ENCODE results near the gene GALR3.

DNA sequence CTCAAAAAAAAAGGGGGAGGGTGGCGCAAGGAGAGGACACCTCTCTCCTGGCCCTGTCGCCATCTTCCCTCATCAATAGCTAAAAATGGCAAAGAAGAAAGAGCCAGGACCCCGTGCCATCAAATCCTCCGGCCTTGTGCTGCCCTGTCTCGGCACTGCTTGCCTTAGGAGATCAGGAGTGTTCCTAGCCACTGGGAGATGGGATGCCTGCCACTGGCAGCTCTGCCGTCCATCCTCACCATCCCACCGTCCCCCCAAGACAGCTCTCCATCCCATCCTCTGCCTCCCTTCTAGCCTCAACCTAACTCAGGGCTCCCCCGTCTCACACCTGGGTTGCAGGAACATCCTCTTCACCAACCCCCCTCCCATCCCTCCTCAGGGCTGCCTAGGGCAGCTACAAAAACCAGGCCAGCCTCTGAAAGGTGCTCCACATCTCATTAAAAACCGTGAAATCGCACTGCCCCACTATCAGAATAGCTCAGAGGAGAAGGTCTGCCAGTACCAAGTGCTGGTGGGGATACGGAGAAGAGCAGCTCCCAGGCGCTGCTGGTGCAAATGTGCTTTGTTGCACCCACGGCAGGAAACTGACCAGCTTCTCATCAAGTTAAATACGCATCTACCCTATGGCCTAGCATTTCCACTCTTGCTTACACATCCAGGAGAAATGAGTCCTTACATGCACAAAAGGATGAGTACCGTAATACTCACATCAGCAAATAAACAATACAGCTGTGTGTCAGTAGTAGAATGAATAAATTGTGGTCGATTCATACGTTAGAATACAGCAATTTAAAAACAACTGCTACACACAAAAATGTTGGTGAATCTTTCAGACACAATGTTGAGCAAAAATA lies 47.2 kb upstream of the GALR3 start:
- TF ChIP-seq POLR2AphosphoS5 (IDR thresholded peaks at IDR 0.05; ENCODE audit: low read depth, low read length): no peak
- TF ChIP-seq, protein P1, sequence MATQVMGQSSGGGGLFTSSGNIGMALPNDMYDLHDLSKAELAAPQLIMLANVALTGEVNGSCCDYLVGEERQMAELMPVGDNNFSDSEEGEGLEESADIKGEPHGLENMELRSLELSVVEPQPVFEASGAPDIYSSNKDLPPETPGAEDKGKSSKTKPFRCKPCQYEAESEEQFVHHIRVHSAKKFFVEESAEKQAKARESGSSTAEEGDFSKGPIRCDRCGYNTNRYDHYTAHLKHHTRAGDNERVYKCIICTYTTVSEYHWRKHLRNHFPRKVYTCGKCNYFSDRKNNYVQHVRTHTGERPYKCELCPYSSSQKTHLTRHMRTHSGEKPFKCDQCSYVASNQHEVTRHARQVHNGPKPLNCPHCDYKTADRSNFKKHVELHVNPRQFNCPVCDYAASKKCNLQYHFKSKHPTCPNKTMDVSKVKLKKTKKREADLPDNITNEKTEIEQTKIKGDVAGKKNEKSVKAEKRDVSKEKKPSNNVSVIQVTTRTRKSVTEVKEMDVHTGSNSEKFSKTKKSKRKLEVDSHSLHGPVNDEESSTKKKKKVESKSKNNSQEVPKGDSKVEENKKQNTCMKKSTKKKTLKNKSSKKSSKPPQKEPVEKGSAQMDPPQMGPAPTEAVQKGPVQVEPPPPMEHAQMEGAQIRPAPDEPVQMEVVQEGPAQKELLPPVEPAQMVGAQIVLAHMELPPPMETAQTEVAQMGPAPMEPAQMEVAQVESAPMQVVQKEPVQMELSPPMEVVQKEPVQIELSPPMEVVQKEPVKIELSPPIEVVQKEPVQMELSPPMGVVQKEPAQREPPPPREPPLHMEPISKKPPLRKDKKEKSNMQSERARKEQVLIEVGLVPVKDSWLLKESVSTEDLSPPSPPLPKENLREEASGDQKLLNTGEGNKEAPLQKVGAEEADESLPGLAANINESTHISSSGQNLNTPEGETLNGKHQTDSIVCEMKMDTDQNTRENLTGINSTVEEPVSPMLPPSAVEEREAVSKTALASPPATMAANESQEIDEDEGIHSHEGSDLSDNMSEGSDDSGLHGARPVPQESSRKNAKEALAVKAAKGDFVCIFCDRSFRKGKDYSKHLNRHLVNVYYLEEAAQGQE (IDR thresholded peaks at IDR 0.05; ENCODE audit: insufficient read depth in 1 of 2, low read depth in 2 of 2, low read length in 2 of 2): no peak
- TF ChIP-seq SIN3A (IDR thresholded peaks at IDR 0.05; ENCODE audit: borderline replicate concordance, insufficient read depth, low read length): no peak
